Neural cell (in vitro differentiated cells): ENCODE measurements around the gene A1CF. TPM values are rescaled to one million over a fixed set of nuclear protein-coding genes. Genes with fewer than 3 reads are reported as not detected.

Source experiments
- H2AFZ ChIP-seq: fragments of 200-600, 300-800 bp; sonication (generic), shearing (Covaris generic); 2 replicates; pipeline ENCODE4 v1.6.0; 2014; ENCODE audit warnings: low read depth, mild to moderate bottlenecking, antibody characterized with exemption, low read length, moderate library complexity
- H3F3A ChIP-seq: fragments of 200-600 bp; shearing (Covaris generic); 2 replicates; pipeline ENCODE4 v1.6.1; 2016; ENCODE audit warnings: mild to moderate bottlenecking, moderate library complexity, mixed read lengths, antibody characterized with exemption, low read length; ENCODE audit not compliant: insufficient read depth, poor library complexity, severe bottlenecking
- H3K27ac ChIP-seq: fragments of 200-600, 300-800 bp; sonication (generic), shearing (Covaris generic); 2 replicates; pipeline ENCODE4 v1.5.1; 2014; ENCODE audit warnings: mild to moderate bottlenecking, low read length, moderate library complexity
- H3K27me3 ChIP-seq: fragments of 300-800, 200-600 bp; sonication (generic), shearing (Covaris generic); 2 replicates; pipeline ENCODE4 v1.6.0; 2014; ENCODE audit warnings: mild to moderate bottlenecking, low read depth, low read length, moderate library complexity; ENCODE audit not compliant: insufficient read depth
- H3K36me3 ChIP-seq: fragments of 300-800, 200-600 bp; sonication (generic), shearing (Covaris generic); 2 replicates; pipeline ENCODE4 v1.5.1; 2014; ENCODE audit warnings: mild to moderate bottlenecking, antibody characterized with exemption, low read length, moderate library complexity; ENCODE audit not compliant: insufficient read depth
- H3K4me2 ChIP-seq: fragments of 300-800, 200-600 bp; sonication (generic), shearing (Covaris generic); 2 replicates; pipeline ENCODE4 v1.6.0; 2014; ENCODE audit warnings: mild to moderate bottlenecking, low read length
- H3K4me3 ChIP-seq: fragments of 300-800, 200-600 bp; sonication (generic), shearing (Covaris generic); 2 replicates; pipeline ENCODE4 v1.5.1; 2014; ENCODE audit warnings: mild to moderate bottlenecking, low read length, moderate library complexity
- H3K79me2 ChIP-seq: fragments of 200-600 bp; shearing (Covaris generic); replicated peaks from 2 replicates; pipeline ENCODE4 v1.6.0; 2014; ENCODE audit warnings: mild to moderate bottlenecking, low read length, moderate library complexity; ENCODE audit not compliant: insufficient read depth
- H3K9ac ChIP-seq: fragments of 300-800, 200-600 bp; sonication (generic), shearing (Covaris generic); 2 replicates; pipeline ENCODE4 v1.6.1; 2016; ENCODE audit warnings: mild to moderate bottlenecking, low read length, mixed read lengths
- H3K9me2 ChIP-seq: fragments of 200-600 bp; shearing (Covaris generic); 2 replicates; pipeline ENCODE4 v1.6.1; 2016; ENCODE audit warnings: mild to moderate bottlenecking, low read length, mixed read lengths; ENCODE audit not compliant: insufficient read depth
- H3K9me3 ChIP-seq: fragments of 200-600, 300-800 bp; sonication (generic), shearing (Covaris generic); 2 replicates; pipeline ENCODE4 v1.6.1; 2016; ENCODE audit warnings: mild to moderate bottlenecking, mixed run types, low read length, moderate library complexity, mixed read lengths
- H4K20me1 ChIP-seq: fragments of 200-600 bp; shearing (Covaris generic); 2 replicates; pipeline ENCODE4 v1.6.1; 2016; ENCODE audit warnings: mild to moderate bottlenecking, mixed run types; ENCODE audit not compliant: insufficient read depth
- CTCF ChIP-seq: fragments of 450-650 bp; IDR thresholded peaks from 2 replicates; pipeline ENCODE4 v1.5.1; 2014; ENCODE audit warnings: antibody characterized with exemption, mild to moderate bottlenecking, moderate library complexity; ENCODE audit not compliant: poor library complexity, severe bottlenecking
- EP300 ChIP-seq: fragments of 450-650 bp; conservative IDR thresholded peaks from 2 replicates; pipeline ENCODE4 v1.6.1; 2014; ENCODE audit warnings: antibody characterized with exemption, mild to moderate bottlenecking, moderate library complexity; ENCODE audit not compliant: poor library complexity, severe bottlenecking
- EZH2 ChIP-seq: fragments of 200-600, 300-800 bp; shearing (Covaris generic), sonication (generic); IDR thresholded peaks from 2 replicates; pipeline ENCODE4 v1.6.1; 2014; ENCODE audit warnings: antibody characterized with exemption, low read length, borderline replicate concordance, mild to moderate bottlenecking; ENCODE audit not compliant: insufficient read depth, poor library complexity, severe bottlenecking
- MXI1 ChIP-seq: fragments of 450-650 bp; conservative IDR thresholded peaks from 2 replicates; pipeline ENCODE4 v1.6.1; 2014; ENCODE audit warnings: antibody characterized with exemption, mild to moderate bottlenecking; ENCODE audit not compliant: poor library complexity, severe bottlenecking
- POLR2AphosphoS5 ChIP-seq: IDR thresholded peaks from 2 replicates; pipeline ENCODE4 v1.6.1; 2012
- RAD21 ChIP-seq: fragments of 450-650 bp; conservative IDR thresholded peaks from 2 replicates; pipeline ENCODE4 v1.6.1; 2014; ENCODE audit warnings: antibody characterized with exemption, mild to moderate bottlenecking, moderate library complexity
- REST ChIP-seq: IDR thresholded peaks from 2 replicates; pipeline ENCODE4 v1.6.1; 2012; ENCODE audit warnings: borderline replicate concordance
- SMC3 ChIP-seq: fragments of 450-650 bp; conservative IDR thresholded peaks from 2 replicates; pipeline ENCODE4 v1.6.1; 2014; ENCODE audit warnings: antibody characterized with exemption, mild to moderate bottlenecking, moderate library complexity; ENCODE audit not compliant: poor library complexity
- TAF1 ChIP-seq: IDR thresholded peaks from 2 replicates; pipeline ENCODE4 v1.6.1; 2012; ENCODE audit warnings: low read depth
- polyA plus RNA-seq: library from polyadenylated mRNA; depleted of rRNA; stranded (reverse); fragments of >200 nt; gene quantifications from 2 replicates; pipeline ENCODE4 v1.2.3, GENCODE V29; 2014

Gene A1CF
- polyA plus RNA-seq, 1 donor from 2014 or later: not detected

GRCh38 chr10:50884302-50884701 is 1.1 kb downstream of the A1CF start:
- Histone ChIP-seq H3K9me2 (no peaks in the 10 kb centered on the region), H3K9me3 (no peaks in the 10 kb centered on the region), H3K4me3 (no peak overlapping the region), H2AFZ (no peak overlapping the region), H3K36me3 (no peaks in the 10 kb centered on the region), H4K20me1 (no peaks in the 10 kb centered on the region), H3K27ac (no peak overlapping the region), H3K79me2 (no peaks in the 10 kb centered on the region), H3K9ac (no peak overlapping the region), H3K27me3 (no peaks in the 10 kb centered on the region), H3K4me2 (no peak overlapping the region), H3F3A (no peaks in the 10 kb centered on the region)
- TF ChIP-seq POLR2AphosphoS5 (no peak), CTCF (no peak)

GRCh38 chr10:50883629-50884028 is 1.8 kb downstream of the A1CF start:
- H3K36me3 ChIP-seq: no peaks in the 10 kb centered on the region
- H3K79me2 ChIP-seq: no peaks in the 10 kb centered on the region
- H3F3A ChIP-seq: no peaks in the 10 kb centered on the region
- no peak overlapping the region for H3K4me3 ChIP-seq
- H4K20me1 ChIP-seq: no peaks in the 10 kb centered on the region
- no peak overlapping the region for H3K9ac ChIP-seq
- H3K9me2 ChIP-seq: no peaks in the 10 kb centered on the region
- TF ChIP-seq EP300: no peak
- no peak for TF ChIP-seq SMC3
- TF ChIP-seq REST: no peak
- no peak for TF ChIP-seq MXI1
- TF ChIP-seq CTCF: no peak
- TF ChIP-seq RAD21: no peak
- TF ChIP-seq POLR2AphosphoS5: no peak
- no peak for TF ChIP-seq TAF1
- TF ChIP-seq EZH2: no peak
- no peak overlapping the region for H3K27ac ChIP-seq
- no peaks in the 10 kb centered on the region for H3K9me3 ChIP-seq
- H3K4me2 ChIP-seq: no peak overlapping the region
- no peaks in the 10 kb centered on the region for H3K27me3 ChIP-seq
- H2AFZ ChIP-seq: no peak overlapping the region
